Superior temporal gyrus (tissue), 1 donor: ENCODE results near the gene WDR20.

Experiments used
- DNase-seq: peaks from one replicate; pipeline ENCODE4 v3.0.0-alpha.2; 2016; ENCODE audit errors: extremely low spot score

The WDR20 gene

DNA sequence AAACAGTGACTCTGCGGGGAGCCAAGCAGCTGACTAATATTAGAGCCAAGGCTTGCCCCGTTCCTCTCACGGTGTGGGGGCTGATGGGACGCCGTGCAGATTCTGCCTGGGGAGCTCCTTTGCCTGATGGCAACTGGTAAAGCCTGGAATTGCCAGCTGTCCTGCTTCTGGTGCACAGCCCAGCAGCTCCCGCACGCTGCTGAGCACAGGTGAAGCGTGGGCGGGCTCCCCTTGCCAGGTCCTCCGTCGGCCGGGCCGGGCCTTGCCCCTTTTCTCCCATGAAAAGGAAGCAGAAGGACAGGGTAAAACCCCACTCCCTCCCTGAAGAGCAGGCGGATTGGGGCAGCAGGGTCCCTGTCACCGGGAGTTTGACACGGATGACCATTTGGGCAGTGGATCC is 79.0 kb downstream of the WDR20 start:
- no peak for DNase-seq

GRCh38 chr14:102219316-102219715 is 79.6 kb downstream of the WDR20 start:
- no peak for DNase-seq

DNA sequence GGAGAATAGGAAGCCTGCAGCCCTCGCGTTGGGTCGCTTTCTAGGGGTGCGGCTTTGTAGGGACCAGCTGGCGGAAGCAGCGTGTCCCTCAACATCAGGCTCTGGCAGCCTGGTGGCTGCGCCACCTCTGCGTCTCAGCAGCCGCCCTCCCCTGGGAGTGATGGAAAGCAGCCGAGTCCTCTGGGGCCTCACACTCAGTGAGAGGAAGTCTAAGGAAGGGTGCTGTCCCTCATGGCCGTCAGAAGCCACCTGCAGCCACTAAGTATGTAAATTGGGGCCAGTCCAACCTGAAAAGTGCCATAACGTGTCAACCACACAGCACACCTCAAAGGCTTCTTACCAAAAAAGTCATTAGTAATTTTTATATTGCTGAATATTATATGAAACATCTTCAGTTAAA is 80.3 kb downstream of the WDR20 start:
- no peak for DNase-seq

GRCh38 chr14:102221026-102221425 is 81.3 kb downstream of the WDR20 start:
- no peak for DNase-seq

- no peak for DNase-seq
These were observed 82.4 kb downstream of the WDR20 start for GRCh38 chr14:102222009-102222575.

- no peak for DNase-seq
These were observed 83.1 kb downstream of the WDR20 start for GRCh38 chr14:102222751-102223150.

DNA sequence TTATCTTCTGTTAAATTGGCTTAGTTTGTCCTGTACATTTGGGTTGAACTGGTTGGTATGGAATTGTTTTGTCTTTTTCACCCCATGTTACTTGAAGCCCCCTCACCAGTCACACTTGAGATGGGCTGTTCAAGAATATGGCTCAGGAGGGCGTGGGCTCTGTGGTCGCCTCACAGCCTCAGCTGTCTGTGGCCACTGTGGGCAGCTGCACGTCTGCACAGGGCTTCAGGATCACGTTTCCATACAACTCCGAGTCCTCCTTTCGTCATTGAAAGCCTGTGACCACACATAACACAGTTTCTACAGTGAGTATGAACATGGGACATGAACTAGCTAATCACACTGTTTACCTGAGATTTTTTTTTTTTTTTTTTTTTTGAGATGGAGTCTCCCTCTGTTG is 84.0 kb downstream of the WDR20 start:
- DNase-seq = no peak

DNA sequence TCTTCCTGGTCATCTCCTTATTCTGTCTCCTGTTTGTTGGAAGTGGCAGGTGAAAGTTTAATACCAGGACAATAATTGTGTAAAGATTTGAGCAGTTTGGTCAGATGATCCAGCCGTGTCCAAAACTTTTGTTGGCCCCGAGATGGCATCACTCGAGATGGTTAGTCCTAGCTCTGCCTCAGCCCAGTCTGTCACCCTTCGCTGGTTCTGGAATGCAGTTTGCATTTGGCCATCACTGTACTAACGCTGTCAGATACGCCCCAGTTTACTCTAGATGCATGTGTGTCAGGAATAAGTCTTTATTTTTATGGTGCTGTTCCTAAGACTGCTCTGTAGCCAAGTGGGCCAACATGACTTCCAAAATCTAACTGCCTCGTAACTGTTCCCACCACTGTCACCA is 85.7 kb downstream of the WDR20 start:
- no peak for DNase-seq

GRCh38 chr14:102225936-102226335 is 86.2 kb downstream of the WDR20 start:
- no peak for DNase-seq

GRCh38 chr14:102226356-102227125 is 86.8 kb downstream of the WDR20 start:
- DNase-seq = no peak

DNA sequence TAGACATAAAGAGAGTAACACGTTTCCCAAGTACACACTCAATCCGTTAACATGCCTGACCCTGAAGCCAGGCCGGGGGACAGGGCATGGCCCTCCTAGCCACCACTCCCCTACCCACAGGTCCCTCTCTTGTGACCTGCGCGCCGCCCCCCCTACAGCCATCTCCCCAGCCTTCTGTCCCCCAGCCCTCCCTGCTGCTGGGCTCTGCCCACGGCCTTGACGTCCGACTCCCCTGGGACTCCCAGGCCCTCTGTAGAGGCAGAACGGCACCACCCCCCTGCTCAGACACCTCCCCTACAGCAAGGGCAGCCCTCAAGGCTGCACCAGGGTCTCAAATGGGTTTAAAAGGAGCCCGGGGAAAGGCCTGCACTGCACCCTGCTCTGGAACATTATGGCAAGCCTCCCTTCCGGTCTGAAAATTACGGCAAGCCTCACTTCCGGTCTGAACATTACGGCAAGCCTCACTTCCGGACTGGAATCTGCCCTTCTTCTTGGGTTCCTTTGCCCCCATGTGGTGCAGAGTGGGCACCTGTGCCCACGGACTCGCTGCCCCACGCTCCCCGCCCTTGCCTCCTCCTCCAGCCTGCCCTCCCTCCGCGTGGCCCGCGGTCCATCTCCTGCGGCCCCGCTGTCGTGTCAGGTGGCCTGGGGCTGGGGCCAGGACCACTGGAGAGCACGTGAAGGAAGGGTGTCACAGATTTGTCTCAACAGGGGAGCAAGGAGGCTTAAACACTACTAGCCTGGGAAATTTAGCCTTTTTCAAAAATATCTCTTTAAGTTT is 87.7 kb downstream of the WDR20 start:
- no peak for DNase-seq

- no peak for DNase-seq
These were observed 89.5 kb downstream of the WDR20 start for GRCh38 chr14:102229071-102229738.

GRCh38 chr14:102229739-102230092 is 90.0 kb downstream of the WDR20 start:
- DNase-seq = no peak

DNA sequence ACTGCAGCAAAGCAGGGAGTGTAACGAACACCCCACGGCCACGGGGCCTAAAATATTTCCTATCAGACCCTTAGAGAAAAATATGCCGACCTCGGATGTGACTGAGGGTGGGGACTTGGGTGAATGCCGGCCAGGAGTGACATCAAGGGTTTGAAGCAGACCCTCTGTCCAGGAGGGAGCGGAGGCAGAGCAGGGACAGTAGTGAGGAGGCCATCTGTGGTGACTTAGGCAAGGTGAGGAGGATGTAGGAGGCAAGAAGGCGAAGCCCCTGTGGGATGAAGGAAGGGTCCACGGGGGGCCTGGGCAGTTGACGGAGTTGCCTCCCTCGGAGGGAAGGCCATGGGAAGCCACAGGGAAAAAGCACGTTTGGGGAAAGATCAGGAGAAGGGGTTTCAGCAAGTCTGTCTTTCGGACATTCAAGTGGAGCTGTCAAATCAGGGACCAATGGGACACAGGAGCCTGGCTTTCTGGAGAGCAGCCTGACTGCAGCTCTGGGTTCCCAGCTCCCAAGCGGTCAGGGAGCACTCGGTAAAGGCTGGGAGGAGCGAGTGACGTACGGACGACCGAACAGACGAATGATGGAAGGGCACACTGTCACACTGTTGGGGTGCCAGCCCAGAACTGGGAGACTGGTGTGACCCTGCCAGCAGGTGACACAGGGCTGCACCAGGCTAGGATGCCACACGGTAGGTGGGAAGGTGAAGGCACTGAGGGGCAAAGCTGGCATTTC is 90.9 kb downstream of the WDR20 start:
- DNase-seq = no peak

DNA sequence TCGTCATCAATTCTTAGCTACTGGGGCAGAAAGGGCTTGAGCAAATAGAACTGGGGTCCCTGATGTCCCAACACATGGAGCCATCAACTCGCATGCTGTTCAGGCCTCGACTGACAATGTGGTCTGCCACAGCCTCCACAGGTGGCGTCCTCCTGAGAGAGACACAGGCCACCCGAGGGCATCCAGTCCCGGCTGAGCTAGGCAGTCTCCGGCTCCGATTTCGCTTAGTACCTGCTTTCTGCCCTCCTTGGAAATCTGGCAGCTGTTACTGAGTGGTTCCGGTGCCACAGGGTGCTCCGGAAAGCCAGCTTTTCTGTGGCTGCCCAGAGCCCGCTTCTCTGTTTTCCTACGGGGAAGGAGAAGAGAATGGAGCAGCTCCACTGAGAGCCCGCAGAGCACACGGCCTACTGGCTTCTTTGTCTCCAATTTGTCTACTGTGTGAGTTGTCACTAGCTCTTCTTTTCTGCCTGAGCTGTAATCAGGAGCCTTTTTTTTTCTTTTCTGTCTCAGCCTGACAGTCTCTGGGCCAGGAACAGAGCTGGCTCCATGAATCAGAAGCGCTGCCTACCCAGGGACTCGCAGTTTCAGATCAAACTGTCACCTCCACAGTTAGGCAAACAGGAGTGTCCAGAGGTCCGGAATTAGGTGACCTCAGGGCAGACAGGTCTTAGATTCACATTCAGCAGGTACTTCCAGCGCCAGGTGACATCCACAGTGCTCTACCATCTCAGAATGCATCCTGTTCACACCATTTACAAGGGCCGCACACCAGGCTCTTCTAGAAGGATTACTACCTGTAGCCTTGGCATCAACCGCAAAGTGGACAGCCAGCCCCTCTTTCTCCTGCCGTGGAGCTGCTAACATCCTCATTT is 92.0 kb downstream of the WDR20 start:
- no peak for DNase-seq

GRCh38 chr14:102232348-102232625 is 92.6 kb downstream of the WDR20 start:
- no peak for DNase-seq

DNA sequence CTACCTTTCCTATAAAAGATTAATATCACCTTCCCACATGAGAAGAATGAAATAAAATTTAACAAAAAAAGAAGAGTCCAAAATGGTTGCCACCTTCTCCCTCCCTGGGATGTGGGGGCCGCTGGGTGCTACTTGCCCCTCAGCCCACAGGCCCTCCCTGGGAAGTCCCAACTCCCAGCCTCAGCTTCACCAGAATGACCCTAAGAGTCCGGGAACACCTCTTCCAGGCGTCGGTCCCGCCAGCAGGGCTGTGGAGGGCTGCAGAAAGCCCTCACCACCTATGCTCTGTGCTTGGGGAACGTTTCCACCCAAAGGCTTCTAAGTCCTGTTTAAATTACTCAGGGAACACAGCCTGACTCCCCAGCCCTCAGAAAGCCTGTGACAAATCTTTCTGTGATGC is 93.4 kb downstream of the WDR20 start:
- DNase-seq = no peak

DNA sequence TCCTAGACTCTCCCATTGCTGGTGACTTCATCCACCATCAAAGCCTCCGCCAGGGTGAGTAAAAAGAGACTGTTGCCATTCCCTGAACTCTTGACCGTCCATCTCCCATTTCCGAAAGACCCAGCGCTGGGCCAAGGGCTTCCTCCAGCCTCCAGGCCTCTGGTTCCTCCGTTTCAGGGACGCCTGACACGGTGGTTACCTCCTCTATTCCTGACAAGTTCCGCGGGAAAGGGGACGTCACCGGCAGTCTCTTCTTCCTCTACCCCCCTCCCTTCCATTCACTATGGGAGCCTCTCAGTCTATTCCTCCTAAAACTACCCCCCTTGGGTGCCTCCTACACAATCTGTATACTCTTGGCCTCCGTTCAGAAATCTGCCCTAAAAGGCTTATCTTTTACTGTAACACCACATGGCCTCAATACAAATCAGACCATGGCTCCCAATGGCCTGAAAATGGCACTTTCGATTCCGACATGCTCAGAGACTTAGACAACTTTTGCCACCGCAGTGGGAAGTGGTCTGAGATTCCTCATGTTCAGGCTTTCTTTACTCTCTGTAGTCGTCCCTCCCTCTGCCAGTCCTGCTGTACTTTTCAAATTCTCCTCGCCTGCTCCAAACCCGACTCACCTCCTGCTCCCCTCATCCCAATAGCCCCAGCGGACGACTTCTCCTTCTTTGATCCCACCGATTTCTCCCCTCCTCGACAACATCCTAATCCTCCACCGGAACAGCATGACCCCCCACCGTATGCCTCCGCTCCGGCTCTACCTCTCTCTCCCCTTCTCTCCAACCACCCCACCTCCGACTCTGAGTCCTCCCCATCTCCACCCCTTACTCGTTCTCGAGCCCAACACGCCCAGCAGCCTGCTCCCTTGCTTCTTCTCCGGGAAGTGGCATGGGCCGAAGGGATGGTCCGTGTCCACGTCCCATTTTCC is 94.9 kb downstream of the WDR20 start:
- no peak for DNase-seq

DNA sequence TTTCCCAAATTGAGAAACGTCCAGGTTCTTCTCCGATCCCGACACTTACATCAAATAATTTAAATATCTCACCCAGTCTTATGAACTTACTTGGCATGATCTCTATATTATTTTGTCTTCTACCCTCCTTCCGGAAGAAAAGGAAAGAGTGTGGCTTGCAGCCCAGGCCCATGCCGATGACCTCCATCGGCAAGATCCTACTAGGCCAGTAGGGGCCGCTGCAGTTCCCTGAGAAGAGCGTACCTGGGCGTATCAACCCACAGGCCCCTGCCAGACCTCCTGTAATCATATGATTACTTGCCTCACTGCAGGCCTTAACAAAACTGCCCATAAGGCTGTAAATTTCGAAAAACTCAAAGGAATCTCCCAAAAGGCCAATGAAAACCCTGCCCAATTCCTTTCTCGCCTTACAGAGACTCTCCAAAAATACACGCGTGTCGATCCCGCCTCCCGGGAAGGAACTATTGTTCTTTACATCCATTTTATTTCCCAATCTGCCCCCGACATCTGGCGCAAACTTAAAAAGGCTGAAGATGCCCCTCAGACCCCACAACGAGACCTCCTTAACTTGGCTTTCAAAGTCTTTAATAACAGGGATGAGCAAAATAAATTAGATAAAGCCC is 95.7 kb downstream of the WDR20 start:
- DNase-seq = peak; percentile 82
